GM12874 (cell line): ENCODE results near the gene FRMPD1.

Experiments
- TF ChIP-seq, protein P1 (sequence below): IDR thresholded peaks from 2 replicates; pipeline ENCODE4 v1.5.1; 2011; ENCODE audit warnings: low read depth, mild to moderate bottlenecking, control low read depth, low read length, moderate library complexity; ENCODE audit not compliant: insufficient read depth

The FRMPD1 gene

DNA sequence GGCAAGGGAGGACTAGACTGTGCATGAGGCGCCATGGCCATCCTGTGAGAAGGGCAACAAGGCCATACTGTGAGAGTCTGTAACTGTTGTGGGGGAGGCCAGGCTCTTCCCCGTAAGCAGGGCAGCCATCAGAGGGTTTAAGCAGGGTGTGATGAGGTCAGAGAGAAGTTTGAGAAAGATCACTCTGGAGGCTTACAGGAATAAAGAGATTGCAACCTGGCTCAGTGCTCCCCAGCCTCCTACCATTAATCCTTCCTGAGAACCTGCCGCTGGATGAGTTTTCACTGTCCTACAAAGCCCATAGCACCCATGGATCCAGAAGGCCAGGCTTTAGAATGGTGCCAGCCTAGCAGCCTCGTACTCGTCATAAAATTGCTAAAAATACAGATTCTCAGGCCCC is 88.5 kb downstream of the FRMPD1 start:
- TF ChIP-seq, protein P1, sequence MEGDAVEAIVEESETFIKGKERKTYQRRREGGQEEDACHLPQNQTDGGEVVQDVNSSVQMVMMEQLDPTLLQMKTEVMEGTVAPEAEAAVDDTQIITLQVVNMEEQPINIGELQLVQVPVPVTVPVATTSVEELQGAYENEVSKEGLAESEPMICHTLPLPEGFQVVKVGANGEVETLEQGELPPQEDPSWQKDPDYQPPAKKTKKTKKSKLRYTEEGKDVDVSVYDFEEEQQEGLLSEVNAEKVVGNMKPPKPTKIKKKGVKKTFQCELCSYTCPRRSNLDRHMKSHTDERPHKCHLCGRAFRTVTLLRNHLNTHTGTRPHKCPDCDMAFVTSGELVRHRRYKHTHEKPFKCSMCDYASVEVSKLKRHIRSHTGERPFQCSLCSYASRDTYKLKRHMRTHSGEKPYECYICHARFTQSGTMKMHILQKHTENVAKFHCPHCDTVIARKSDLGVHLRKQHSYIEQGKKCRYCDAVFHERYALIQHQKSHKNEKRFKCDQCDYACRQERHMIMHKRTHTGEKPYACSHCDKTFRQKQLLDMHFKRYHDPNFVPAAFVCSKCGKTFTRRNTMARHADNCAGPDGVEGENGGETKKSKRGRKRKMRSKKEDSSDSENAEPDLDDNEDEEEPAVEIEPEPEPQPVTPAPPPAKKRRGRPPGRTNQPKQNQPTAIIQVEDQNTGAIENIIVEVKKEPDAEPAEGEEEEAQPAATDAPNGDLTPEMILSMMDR, result no peak

- TF ChIP-seq, protein P1, result no peak
These were observed 89.4 kb downstream of the FRMPD1 start for GRCh38 chr9:37740128-37740527.

GRCh38 chr9:37740631-37741328 is 90.0 kb downstream of the FRMPD1 start:
- TF ChIP-seq, protein P1, result no peak

DNA sequence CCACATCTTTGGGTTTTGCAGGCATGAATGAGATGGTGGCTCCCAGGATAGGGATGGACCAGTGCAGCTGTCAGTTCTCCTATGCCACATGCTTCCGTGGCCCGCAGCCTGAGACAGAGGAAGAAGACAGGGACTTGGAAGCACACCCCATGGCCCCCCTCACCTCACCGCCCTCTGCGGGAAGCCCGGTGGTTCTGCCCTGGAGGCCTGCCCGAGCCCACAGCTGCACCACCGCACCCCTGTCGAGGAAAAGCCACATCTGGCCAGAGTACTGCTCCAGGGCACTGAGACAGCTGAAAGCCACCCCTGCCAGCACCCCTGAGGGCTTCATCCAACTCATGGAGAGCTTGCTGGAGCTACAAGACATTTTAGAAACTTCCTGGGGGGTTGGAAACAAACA is 95.2 kb downstream of the FRMPD1 start:
- TF ChIP-seq, protein P1, result no peak

DNA sequence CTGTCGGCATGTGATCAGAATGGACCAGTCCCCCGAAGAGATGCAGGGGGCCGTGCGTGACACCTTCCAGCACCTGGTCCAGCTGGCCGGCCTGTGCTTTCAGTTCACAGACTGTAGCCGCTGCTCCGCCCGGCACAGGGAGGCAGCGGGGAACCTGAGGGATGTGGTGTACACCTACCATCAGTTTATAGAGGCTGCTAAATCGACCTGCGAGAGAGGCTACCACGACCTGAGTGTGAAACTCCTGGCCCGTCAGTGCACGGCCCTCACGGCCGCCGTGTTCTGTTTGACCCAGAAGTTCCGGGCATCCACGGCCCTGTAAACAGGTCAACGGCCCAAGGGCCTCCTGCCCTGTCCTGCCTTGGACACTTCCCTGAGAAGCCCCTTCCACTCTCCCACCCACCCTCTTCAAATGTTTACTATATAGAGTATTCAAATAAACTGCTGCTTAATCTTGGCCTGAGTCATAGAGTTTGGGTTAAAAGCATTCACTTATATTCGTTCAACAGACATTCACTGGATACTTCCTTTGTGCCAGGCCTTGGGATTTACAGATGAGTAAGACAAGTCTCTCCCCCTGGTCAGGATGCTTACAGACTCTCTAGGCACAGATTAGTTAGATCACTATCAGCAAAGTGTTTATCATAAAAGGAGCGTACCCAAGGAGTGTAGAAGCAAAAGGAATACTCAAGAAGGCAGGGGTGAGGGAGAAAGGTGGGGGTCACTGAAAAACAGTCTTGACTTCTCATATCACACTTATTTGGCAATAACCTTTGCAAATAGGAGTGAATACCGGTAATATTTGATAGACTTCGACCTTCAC is 95.9 kb downstream of the FRMPD1 start:
- TF ChIP-seq, protein P1, result no peak

- TF ChIP-seq, protein P1, result peak; percentile 88
These were observed 96.6 kb downstream of the FRMPD1 start for GRCh38 chr9:37747271-37747753.

DNA sequence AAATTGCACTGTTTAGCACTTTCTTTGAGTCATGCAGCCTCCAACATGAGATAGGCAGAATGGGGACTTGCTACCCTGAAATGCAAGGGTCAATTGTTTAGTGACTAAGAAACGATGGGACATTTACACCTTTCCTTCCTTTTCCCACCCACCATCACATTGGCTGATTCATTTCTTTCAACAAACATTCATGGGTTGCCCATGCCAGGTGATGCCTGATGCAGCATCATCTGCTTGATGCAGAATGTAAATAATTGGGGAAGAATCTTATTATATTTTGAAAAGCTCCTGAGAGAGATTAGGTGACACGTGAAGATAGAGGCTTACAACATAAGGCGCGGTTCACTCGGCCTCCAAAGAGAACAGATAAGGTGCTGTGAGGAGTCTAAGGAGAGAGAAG is 98.4 kb downstream of the FRMPD1 start:
- TF ChIP-seq, protein P1, result no peak
